TTC549 (cell line): ENCODE data around the gene APOO.

Experiments used
- FAIRE-seq: peaks from 2 replicates; lab custom pipeline; 2012; peaks lifted over from hg19 to GRCh38; lab: Jason Lieb, UNC

The APOO gene

DNA sequence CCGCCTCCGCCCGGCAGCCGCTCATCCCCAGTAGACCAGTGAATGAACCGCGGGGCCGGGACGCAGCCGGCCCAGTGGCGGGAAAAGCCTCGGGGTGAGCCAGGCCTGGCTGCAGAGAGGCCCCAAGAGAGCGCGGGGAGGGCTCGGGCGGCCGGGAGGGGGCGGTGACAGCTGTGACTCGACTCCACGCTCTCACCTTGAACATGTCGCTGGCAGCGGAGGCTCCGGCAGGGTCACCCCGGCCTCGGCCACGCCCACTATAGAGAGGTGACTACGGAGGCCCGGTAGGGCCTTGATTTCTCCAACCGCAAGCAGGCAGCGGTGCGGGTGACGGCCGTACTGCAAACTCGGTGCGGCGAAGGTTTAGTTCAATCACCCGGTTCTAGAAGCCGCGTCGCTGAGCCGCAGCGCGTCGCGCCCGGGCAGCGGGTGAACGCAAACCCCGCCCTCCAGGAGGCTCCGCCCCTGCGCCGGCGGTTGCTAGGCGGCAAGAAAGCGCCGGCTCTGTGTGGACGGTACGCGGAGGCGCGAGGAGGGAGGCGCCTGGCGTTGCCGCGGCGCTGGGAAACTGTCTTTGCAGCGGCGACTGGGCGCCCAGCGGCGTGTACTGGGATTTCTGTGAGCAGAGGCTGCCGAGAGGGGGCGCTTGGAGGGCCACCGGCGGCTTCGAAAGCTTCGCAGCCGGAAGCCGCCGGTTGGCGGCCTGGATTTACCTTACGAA is at the start of gene APOO, which contains the start of gene CXorf58:
Gene APOO (minus strand): TSS at position 441 of the 721 bp plus-strand sequence. CDS start 236 bp downstream, at position 205.
Gene CXorf58 (plus strand): TSS at position 509 of the 721 bp plus-strand sequence. CDS start 2,297 bp downstream, outside the sequence.
- FAIRE-seq, result no peak

DNA sequence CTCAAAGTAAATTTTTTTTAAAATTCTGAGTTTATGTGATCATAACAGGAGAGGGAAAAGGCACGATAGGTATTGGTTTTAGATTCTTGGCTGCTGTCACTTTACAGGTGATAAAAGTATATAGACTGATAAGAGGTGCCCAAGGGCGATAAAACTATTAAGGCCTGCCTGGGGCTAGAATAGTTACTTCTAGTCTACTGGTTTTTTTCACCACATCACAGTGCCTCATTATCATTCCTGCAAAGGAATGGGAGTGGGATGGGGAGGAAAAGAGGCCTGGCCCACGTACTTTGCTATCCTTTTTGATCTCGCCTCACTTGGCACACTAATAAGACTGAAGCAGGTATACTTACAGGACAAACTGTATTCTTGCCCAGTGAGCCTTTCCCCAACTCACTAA is 46.7 kb upstream of the APOO start:
- no peak for FAIRE-seq

DNA sequence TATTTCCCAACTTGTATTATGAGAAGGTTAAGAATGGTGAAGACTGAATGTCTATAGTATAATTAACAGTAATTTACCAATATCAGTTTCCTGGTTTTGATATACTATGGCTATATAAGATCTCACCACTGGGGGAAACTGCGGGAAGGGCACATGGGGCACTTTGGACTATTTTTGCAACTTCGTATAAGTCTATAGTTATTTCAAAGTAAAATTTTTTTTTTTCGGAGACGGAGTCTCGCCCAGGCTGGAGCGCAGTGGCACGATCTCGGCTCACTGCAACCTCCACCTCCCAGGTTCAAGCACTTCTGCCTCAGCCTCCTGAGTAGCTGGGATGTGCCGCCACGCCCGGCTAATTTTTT is 46.2 kb upstream of the APOO start:
- no peak for FAIRE-seq

DNA sequence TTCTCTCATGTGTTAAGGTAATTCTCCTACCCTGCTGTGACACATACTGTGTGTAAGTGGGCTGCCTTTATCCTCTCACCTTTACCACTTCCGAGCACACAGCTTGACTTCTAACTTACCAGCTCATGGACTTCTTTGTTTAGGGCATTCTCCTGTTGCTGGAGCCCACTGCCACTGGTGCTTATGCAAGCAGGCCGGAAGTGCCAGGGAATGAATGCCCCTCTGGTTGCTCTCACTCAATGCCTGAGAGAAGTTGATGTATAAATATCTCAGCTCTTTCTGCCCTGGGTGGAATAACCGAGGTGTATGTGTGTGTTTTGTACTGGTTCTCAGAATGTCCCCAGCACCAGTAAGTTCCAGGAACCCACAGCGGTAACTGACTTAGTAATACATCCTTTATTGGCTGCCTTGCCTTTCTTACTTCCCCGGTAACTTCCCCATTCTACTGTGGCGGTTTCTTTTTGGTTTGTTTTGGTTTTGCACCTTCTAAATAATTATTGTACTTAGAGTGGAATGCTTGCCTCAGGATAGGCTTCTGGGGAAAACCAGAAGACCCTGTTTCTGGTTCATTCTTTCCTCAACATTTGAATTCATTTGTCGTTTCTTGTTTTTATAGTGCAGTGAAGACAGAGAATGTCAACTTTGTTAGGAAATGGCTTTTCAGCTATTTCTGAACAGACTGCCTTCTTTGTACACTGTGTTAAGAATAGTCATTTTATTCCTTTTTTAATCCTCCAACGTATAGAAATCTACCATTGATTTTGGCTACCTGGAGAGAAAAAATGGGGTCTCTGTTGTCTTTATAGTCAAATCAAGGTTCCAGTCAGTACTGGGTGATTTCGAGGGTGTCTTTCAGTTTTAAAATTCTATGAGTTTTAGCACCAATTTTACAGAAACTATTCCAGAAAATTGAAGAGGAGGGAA is 45.5 kb upstream of the APOO start:
- no peak for FAIRE-seq

DNA sequence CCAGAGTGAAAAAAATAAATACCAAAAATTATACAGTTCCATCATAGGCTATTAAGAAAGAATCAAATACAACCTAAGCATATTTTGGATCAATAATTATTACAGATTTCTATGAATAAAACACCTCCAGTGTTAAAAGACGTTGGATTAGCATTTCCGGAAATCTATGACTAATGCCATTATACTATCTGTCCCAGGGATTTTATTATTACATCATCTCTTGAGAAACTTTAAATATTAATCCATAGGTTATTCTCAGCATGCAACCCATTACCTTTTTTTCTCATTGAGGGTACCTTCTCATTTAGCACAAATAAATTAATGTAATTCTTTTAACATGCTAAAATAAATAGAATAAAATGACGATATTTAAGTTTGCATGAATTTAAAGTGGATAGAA is 44.7 kb upstream of the APOO start:
- no peak for FAIRE-seq

DNA sequence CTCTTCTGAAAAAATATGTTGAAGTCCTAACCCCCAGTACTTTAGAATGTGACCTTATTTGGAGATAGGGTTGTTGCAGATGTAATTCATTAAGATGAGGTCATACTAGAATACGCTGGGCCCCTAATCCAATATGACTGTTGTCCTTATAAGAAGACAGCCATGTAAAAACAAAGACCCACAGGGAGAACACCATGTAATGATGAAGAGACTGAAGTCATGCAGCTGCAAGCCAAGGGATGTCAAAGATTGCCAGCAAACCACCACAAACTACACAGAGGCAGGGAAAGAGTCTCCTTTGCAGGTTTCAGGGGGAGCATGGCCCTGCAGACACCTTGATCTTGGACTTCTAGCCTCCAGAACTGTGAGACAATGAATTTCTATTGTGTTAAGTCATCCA is 37.5 kb upstream of the APOO start:
- FAIRE-seq, result no peak

DNA sequence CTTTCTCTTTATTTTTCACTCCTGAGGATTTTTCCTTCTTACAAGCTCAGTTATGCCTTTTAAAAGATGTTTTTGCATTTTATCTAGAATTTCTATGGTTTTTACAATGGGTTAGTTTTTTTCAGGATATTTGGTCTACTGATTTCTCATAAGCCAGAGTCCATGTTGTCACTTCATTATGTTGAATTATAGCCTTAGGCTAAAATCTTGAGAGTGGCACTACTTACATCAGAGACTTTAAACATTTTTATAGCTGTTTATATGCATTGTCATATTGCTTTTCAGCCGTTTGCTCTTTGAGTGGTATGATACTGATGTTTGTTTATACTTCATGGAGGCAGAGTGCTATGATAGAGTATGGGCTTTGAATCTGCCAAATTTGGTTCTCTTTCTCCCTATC is 36.5 kb upstream of the APOO start:
- FAIRE-seq, result no peak

DNA sequence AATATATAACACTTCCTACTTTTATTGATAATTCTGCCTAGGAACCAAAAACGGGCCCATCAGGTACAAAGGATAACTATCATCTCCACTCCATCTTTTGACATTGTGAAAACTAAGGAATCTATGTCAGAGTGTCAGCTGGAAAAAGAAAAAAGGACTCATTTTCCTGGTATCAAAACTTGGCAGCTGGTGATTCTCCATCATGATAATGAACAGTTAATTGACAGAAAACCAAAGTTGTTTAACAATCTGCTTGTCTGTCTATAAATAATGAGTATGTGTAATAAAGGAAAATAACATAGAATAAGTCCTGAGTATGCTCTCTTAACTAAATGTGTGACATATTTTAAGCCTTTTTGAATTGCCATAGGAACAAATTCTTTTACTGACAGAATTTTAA is 31.5 kb upstream of the APOO start:
- no peak for FAIRE-seq

DNA sequence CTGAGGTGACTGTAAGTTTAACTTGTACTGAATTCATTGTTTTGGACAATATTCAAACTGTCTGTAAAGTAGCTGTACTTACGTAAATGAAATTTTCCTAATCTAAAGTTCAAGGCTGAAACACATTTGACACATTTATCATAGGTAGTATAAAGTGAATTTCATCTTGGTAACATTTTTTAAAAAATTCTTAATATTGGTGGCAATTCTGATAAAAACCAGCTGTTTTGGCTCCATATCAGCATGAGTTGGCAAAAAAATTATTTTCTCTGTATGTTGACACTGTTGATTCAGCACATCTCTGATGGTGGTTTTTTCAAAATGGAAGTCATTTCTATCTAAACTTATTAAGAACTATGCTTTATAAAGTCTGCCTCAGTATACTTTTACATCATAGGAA is 31.0 kb upstream of the APOO start:
- peak; percentile 3 for FAIRE-seq

DNA sequence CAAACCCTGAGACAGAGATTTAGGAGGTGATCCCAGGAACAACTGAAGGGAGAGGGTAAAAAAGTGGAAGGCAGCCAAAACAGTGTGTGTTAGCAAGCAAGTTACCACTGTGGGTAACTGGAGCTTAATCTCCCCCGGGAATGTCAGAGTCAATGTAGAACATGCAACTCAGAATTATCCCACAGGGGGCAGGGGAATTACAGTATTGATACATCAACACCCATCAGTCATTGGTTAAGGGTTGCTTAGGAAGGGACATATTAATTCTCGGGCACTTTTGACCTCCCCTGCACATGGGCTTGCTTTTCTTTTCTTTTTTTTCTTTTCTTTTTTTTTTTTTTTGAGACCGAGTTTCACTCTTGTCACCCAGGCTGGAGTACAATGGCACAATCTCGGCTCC is 29.4 kb upstream of the APOO start:
- no peak for FAIRE-seq

DNA sequence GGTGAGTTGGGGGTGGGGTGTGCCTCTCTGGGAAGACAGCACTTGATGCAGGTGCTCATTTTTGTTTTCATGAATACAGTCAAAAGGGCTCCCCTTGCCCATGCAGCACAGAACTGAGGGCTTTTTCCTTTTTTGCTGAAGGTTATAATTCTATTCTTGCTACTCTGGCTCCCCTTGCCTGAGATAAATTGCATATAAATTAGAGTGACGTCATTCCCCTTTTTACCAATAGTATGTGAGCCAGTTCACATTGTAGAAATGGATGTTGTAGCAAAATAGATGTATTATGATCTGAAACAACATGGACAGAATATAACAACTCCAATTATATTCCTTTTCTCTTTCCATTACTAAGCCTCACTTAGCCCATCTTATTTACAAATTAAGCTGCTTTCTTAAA is 28.4 kb upstream of the APOO start:
- FAIRE-seq, result no peak

DNA sequence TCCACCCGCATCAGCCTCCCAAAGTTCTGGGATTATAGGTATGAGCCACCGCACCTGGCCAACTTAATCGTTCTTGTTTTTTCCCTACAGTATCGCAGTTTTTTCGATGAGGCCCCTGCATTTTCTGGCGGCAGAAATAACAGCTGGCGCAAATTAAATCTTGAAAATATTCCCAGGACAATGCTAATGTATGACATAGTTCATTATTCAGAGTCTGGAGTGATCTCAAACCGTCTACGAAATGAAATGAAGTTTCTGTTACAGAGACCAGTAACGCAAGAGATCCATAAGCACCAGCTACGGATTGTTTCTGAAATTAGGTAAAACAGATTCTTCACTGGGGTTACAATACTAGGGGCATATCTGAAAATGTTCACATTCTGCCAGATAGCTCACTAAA is 27.4 kb upstream of the APOO start:
- FAIRE-seq, result no peak

DNA sequence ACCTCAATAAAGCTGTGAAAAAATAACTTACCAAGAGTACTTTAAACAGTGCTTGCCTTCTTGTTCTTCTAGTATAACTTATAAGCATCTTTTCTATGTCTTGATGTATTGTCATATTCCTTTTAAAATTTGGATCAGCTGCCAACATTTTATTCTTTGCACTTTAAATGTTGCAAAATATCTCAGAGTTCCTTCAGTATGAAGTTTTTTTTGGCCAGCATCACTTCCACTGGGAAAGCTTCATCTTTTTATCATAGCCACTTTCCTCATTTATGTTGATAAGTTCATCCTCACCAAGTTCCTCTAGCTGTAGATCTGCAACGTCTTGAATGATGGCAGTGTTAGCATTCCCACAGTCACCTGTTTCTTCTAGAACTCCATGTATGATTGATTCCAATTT is 24.3 kb upstream of the APOO start:
- no peak for FAIRE-seq

DNA sequence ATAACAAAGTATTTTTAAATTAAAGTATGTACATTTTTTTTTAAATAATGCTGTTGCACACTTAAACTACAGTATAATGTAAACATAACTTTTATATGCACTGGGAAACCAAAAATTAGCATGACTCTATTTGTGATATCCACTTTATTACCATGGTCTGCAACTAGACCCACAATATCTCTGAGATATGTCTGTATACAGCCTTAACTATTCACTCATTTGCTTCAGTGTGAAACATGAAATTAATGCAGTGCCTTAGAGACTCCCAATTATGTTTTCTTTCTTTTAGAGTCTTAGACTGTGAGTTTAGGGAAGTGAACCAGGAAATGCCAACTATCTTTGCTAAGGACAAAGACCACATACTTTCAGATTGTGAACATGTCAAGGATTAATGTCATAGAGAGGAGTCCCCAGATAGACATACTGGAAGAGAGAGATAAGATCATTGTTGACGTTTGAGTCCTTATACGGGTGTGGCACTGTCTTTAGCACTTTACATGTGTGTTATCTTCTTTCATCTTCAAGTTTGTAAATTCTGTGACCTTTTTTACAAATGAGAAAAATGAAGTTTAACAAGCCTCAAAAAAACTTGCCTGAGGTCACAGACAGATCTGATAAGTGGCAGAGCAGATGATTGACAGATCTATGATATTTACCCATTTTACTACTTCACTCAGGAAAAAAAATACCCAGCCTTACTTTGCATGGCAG is 23.3 kb upstream of the APOO start:
- no peak for FAIRE-seq

DNA sequence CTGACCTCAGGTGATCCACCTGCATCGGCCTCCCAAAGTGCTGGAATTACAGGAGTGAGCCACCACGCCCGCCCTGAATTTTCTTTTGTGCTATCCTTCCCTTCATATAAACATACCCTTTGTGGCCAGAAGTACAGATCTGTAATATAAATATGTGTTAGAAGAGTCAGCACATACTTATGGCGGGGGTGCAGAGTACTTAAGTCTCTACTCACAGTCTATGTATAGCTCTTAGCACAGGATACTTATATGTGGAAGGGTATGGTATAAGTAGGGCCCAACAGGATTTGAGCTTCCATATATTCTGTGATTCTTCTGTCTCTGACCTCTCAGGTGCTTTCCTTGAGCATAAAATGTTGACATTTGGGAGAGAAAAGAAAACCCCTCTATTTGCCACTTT is 18.3 kb upstream of the APOO start:
- FAIRE-seq, result no peak

DNA sequence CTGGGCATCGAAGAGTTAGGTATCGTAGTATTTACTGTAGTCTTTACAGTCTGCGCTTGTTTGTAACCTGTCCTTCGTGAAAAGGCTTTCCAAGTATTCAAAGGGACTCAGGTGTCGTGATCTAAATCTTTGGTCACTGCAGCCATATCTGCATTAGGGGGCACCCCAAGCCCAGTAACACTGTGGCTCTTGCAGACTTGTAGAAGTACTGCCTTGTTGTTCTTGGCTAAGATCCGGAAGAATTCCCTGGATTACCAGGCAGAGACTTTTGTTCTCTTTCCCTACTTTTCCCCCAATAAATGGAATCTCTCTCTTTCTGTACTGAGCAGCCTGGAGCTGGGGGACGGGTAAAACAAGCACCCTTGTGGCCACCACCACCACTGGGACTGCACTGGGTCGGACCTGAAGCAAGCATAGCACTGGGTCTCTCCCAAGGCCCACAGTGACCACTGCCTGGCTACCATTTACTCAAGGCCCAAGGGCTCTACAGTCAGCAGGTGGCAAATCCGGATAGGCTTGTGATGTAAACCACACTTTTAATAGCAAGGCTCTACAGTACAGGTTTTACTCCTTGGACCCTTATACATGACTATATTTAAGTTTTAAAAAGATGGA is 12.1 kb upstream of the APOO start:
- FAIRE-seq, result no peak

DNA sequence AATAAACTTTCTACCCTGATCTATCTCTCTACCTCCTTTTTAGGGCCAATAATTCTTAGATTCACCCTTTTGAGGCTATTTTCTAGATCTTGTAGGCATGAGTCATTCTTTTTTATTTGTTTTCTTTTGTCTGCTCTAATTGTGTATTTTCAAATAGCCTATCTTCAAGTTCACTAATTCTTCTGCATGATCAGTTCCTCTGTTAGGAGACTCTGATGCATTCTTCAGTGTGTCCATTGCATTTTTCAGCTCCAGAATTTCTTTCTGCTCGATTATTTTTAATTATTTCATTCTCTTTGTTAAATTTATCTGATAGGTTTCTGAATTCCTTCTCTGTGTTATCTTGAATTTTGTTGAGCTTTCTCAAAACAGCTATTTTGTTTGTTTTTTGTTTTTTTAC is 11.4 kb upstream of the APOO start:
- no peak for FAIRE-seq

DNA sequence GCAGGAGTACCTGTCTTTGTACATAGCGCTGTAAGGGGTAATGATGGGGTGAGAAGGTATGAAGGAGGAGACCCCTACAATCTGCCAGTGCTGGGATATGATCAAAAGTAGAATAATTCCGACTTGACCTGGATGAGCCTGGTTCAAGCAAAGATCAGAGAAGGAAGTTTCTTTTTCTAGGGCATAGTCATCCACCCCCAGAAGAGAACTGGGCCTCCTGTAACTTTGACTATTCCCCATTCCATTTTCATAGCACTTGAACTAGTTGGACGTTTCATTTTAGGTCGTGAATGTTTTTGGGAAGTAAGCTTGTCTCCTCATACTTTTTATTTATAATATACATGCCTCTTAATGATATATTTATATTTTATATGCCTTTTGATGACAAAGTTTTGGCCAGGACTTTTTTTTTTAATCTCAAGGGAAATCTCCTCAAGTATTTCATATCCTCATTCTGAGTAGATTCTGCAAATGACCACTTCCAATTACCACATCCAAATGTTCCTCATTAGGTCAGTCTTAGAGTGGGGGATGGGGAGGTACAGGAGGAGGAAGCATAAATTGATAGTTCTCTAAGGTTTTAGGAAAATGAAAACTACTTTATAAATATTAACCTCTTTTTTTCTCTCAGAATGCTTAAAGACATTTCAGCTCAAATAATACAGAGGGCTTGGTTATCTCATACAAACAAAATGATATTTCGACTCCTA is 3.5 kb upstream of the APOO start:
- no peak for FAIRE-seq

DNA sequence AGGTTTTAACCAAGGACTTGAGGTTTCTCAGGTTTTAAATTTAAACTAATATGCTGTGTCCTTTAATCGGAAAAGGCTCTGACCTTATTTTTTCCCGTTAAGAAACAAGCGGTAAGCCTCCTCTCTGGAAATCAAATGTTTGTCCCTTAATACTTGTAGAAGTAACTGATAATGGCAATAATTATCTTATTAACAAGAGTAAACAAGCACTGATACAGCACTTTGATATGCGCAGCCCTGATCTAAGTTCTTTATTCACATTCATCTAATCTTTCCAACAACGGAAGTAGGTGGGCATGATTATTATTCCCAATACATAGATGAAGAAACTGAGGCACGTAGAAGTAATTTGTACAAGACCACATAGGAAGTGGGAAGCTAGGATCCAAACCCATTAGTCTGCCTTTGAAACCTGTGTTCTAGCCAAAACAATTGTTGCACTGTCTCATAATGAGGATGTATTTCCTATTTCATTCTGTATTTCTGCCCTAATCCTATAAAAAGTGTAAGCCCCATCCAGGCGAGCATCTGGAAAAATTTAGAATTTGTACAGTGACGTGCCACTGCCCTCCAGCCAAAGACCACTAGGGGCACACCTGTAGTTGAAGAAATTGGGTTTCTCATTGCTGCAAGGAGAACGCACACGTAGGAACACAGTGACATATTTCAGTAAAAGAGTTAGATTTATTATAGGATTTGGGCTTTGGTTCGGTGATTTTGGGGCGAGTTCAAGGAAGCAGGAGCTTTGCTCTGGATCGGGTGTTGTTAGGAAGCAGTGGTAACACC is 674 bp upstream of the APOO start:
- FAIRE-seq, result no peak

DNA sequence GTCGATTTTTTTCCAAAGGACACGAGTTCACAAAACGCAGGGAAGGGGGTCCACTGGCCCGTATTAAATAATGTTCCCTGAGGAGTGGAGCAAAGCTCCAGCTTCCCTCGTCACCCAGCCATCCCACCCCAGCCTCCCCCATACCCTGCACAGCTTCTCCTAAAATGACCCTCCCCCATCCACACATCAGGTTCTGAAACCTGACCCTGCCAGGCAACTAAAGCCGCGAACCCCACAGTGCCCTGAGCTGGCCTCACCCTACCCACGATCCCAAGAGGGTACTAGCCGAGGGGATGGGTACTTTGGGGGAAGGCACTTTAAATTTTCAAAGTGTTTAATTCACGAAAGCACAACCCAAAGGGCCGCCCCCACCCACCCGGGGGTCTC is 634 bp downstream of the APOO start:
- no peak for FAIRE-seq

DNA sequence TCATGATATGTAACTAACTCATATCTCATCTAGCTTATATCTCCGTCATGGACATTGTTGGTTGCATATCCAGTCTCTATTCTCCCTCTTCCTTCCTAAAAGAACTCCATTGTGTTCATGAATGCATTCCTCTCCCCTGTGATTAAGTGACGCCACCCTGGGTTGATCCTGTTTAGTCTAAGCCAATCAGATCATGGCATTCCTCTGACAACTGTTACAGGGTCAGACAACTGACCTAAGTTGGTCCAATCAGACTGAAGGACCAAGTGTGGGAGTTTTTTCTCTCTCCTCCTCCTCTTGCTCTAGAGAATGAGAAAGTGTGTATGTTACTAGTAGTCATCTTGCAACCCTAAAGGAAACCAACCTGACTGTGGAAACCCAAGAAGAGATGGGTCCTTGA is 3.6 kb downstream of the APOO start:
- FAIRE-seq, result no peak
